Upper lobe of left lung (tissue), 4 donors: ENCODE results near the gene ALG1L2.

Source experiments
- EP300 ChIP-seq, 4 donors: sonication (generic); formaldehyde crosslinking; IDR thresholded peaks; one replicate each; pipeline ENCODE4 v1.5.1; 2017; ENCODE audit warnings: antibody characterized with exemption in 4 of 4, control low read depth in 2 of 4
- POLR2A ChIP-seq, 4 donors: fragments of 450-650 bp; IDR thresholded peaks; one replicate each; pipeline ENCODE4 v1.5.1; 2016 to 2017; ENCODE audit warnings: antibody characterized with exemption in 4 of 4, mild to moderate bottlenecking in 2 of 4
- POLR2AphosphoS5 ChIP-seq, 2 donors: sonication (generic); formaldehyde crosslinking; IDR thresholded peaks; one replicate each; pipeline ENCODE4 v1.5.1; 2017; ENCODE audit warnings: antibody characterized with exemption in 2 of 2
- TF ChIP-seq, protein P1 (sequence below), 6 experiments: fragments of 450-650 bp in 4 of 6; fragments of 200-600 bp in 2 of 6; sonication (generic) in 2 of 6; IDR thresholded peaks; one replicate each; pipeline ENCODE4 v1.5.1; 2016 to 2019; ENCODE audit warnings: antibody characterized with exemption in 6 of 6

DNA sequence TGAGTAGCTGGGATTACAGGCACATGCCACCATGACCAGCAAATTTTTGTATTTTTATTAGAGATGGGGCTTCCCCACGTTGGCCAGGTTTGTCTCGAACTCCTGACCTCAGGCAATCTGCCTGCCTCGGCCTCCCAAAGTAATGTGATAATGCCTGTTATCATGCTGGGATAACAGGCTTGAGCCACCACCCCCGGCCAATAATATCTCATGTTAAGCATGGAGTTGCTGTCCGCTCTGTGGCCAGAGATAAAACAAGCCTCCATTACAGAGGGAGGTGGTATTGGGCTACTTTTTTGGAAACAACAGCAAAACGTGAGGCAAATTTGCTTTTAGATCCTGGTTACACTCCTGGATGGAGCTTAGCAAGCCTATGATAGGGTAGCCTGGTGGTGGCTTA is 32.9 kb upstream of the ALG1L2 start:
- TF ChIP-seq, protein P1, sequence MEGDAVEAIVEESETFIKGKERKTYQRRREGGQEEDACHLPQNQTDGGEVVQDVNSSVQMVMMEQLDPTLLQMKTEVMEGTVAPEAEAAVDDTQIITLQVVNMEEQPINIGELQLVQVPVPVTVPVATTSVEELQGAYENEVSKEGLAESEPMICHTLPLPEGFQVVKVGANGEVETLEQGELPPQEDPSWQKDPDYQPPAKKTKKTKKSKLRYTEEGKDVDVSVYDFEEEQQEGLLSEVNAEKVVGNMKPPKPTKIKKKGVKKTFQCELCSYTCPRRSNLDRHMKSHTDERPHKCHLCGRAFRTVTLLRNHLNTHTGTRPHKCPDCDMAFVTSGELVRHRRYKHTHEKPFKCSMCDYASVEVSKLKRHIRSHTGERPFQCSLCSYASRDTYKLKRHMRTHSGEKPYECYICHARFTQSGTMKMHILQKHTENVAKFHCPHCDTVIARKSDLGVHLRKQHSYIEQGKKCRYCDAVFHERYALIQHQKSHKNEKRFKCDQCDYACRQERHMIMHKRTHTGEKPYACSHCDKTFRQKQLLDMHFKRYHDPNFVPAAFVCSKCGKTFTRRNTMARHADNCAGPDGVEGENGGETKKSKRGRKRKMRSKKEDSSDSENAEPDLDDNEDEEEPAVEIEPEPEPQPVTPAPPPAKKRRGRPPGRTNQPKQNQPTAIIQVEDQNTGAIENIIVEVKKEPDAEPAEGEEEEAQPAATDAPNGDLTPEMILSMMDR (IDR thresholded peaks at IDR 0.05): no peak
- TF ChIP-seq POLR2A (IDR thresholded peaks at IDR 0.05) (no peak), POLR2AphosphoS5 (IDR thresholded peaks at IDR 0.05) (no peak), EP300 (IDR thresholded peaks at IDR 0.05) (no peak)
